GM12864 (cell line): ENCODE measurements around the gene EVPL.
"Not testable (repeated sequence)": the region's sequence is repeated elsewhere in the genome, so short reads cannot be mapped to it uniquely, and the experiment has no call there.

ENCODE experiments used
- DNase-seq: peaks from one replicate; pipeline ENCODE4 v3.0.0-alpha.2; 2011; ENCODE audit warnings: low read depth
- H3K4me3 ChIP-seq: 2 replicates; pipeline ENCODE4 v1.5.1; 2011; ENCODE audit warnings: mild to moderate bottlenecking, low read depth, low read length, control low read depth
- TF ChIP-seq, protein P1 (sequence below): IDR thresholded peaks from 2 replicates; pipeline ENCODE4 v1.5.1; 2011; ENCODE audit warnings: low read depth, mild to moderate bottlenecking, moderate library complexity, low read length, control low read depth, inconsistent platforms; ENCODE audit errors: missing control alignments

EVPL gene

GRCh38 chr17:75976175-75976848, 50.8 kb downstream of the EVPL start:
- TF ChIP-seq, protein P1, sequence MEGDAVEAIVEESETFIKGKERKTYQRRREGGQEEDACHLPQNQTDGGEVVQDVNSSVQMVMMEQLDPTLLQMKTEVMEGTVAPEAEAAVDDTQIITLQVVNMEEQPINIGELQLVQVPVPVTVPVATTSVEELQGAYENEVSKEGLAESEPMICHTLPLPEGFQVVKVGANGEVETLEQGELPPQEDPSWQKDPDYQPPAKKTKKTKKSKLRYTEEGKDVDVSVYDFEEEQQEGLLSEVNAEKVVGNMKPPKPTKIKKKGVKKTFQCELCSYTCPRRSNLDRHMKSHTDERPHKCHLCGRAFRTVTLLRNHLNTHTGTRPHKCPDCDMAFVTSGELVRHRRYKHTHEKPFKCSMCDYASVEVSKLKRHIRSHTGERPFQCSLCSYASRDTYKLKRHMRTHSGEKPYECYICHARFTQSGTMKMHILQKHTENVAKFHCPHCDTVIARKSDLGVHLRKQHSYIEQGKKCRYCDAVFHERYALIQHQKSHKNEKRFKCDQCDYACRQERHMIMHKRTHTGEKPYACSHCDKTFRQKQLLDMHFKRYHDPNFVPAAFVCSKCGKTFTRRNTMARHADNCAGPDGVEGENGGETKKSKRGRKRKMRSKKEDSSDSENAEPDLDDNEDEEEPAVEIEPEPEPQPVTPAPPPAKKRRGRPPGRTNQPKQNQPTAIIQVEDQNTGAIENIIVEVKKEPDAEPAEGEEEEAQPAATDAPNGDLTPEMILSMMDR: no peak
- DNase-seq: no peak
- H3K4me3 ChIP-seq: no peak overlapping the region

DNA sequence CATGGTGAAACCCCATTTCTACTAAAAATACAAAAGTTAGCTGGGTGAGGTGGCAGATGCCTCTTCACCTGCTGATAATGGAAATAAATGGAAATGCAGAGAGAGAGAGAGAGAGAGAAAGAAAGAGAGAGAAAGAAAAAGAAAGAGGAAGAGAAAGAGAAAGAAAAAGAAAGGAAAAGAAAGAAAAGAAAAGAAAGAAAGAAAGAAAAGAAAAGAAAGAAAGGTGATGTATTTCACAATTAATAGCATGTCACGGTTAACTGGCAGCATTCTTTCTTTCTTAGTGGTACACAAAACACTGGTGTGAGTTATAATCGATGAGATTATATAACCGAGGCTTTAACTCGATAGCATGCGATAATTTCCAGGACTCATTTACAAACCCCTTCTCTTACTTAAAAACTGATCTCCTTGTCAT, 51.3 kb downstream of the EVPL start:
- TF ChIP-seq, protein P1: no peak
- no peak for DNase-seq
- H3K4me3 ChIP-seq: no peak overlapping the region

GRCh38 chr17:75975187-75975586, 51.9 kb downstream of the EVPL start:
- not testable (repeated sequence) for DNase-seq, H3K4me3 ChIP-seq

DNA sequence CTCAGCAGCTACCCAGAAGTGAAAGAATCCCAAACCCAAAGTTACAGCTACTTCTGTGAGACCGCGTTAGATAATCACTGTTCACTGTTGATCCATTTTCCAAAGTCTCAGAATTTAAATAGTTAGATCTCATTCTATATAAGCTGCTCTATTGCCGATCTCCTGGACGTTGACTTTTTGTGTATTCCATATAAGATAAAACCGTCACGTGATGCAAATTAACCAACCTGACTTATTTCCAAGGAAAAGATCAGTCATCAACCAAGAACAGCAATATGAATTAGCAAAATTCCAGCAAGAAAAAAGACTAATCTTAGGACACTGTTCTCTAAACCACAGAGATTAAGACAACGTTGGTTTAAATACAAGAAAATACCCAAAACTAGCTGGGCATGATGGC, 56.5 kb downstream of the EVPL start:
- DNase-seq: no peak
- TF ChIP-seq, protein P1: no peak
- no peak overlapping the region for H3K4me3 ChIP-seq

- TF ChIP-seq, protein P1: no peak
- no peak for DNase-seq
- H3K4me3 ChIP-seq: no peak overlapping the region
Observed at GRCh38 chr17:75970011-75970523, 57.0 kb downstream of the EVPL start.

GRCh38 chr17:75969044-75969443, 58.1 kb downstream of the EVPL start:
- DNase-seq, H3K4me3 ChIP-seq: not testable (repeated sequence)

GRCh38 chr17:75965468-75965867, 61.6 kb downstream of the EVPL start:
- TF ChIP-seq, protein P1: no peak
- no peak overlapping the region for H3K4me3 ChIP-seq
- no peak for DNase-seq

GRCh38 chr17:75959839-75960511, 67.1 kb downstream of the EVPL start:
- H3K4me3 ChIP-seq: no peak overlapping the region
- TF ChIP-seq, protein P1: no peak
- no peak for DNase-seq
